Measurements from ENCODE around the gene DGCR6L.
"Not testable (repeated sequence)": the region's sequence is repeated elsewhere in the genome, so short reads cannot be mapped to it uniquely, and the experiment has no call there.

The DGCR6L gene

GRCh38 chr22:20319745-20320658, at the start of gene DGCR6L:
TSS of gene DGCR6L (minus strand) at chr22:20320060. CDS start at chr22:20319988, 72 bp downstream.
- peak; percentile 98 to 99 for DNase-seq

- not testable (repeated sequence) for DNase-seq
Observed at GRCh38 chr22:20368875-20369274, 49.0 kb upstream of the DGCR6L start.

GRCh38 chr22:20366841-20367240, 47.0 kb upstream of the DGCR6L start:
- peak in 1 of 2 donors; percentile 11 for DNase-seq

GRCh38 chr22:20364335-20365260, 44.7 kb upstream of the DGCR6L start:
- DNase-seq = peak in 1 of 2 donors; percentile 15

GRCh38 chr22:20362403-20362802, 42.5 kb upstream of the DGCR6L start:
- not testable (repeated sequence) for DNase-seq

GRCh38 chr22:20361752-20362229, 41.9 kb upstream of the DGCR6L start:
- DNase-seq = peak in 1 of 2 donors; percentile 10

- DNase-seq = peak in 1 of 2 donors; percentile 4
Observed at GRCh38 chr22:20360866-20361751, 41.2 kb upstream of the DGCR6L start.

GRCh38 chr22:20360261-20360660, 40.4 kb upstream of the DGCR6L start:
- DNase-seq = peak in 1 of 2 donors; percentile 1

- not testable (repeated sequence) for DNase-seq
Observed at GRCh38 chr22:20358503-20359239, 38.8 kb upstream of the DGCR6L start.

GRCh38 chr22:20357967-20358366, 38.1 kb upstream of the DGCR6L start:
- DNase-seq = not testable (repeated sequence)

- DNase-seq = not testable (repeated sequence)
Observed at GRCh38 chr22:20356906-20357305, 37.0 kb upstream of the DGCR6L start.

- DNase-seq = not testable (repeated sequence)
Observed at GRCh38 chr22:20355939-20356636, 36.2 kb upstream of the DGCR6L start.

- DNase-seq = no peak
Observed at GRCh38 chr22:20354238-20354975, 34.5 kb upstream of the DGCR6L start.

- not testable (repeated sequence) for DNase-seq
Observed at GRCh38 chr22:20352536-20352935, 32.7 kb upstream of the DGCR6L start.

- not testable (repeated sequence) for DNase-seq
Observed at GRCh38 chr22:20346553-20346952, 26.7 kb upstream of the DGCR6L start.

GRCh38 chr22:20338291-20338690, 18.4 kb upstream of the DGCR6L start:
- not testable (repeated sequence) for DNase-seq

- DNase-seq = not testable (repeated sequence)
Observed at GRCh38 chr22:20337807-20338206, 17.9 kb upstream of the DGCR6L start.

- not testable (repeated sequence) for DNase-seq
Observed at GRCh38 chr22:20336561-20336960, 16.7 kb upstream of the DGCR6L start.

- peak in 1 of 2 donors; percentile 21 for DNase-seq
Observed at GRCh38 chr22:20328569-20328930, 8.7 kb upstream of the DGCR6L start.

GRCh38 chr22:20325996-20326395, 6.1 kb upstream of the DGCR6L start:
- not testable (repeated sequence) for DNase-seq
